ENCODE results near the gene PERM1. TPM values are rescaled to one million over a fixed set of nuclear protein-coding genes. Genes with fewer than 3 reads are reported as not detected.

PERM1 gene
- total and polyA plus RNA-seq, 2 donors (not counting 1 experiment from before 2014, with no cell fraction given) = 0.03 to 0.17 TPM

GRCh38 chr1:998995-999724, 17.3 kb upstream of the PERM1 start:
- peaks cover 17% of the 10 kb centered on the region for H3K27me3 ChIP-seq (ENCODE audit: control insufficient read depth, insufficient read depth, low read length)
- H3K4me3 ChIP-seq (replicated peaks in 1 of 4; ENCODE audit: control extremely low read depth in 1 of 4, insufficient read depth in 1 of 4, low read depth in 3 of 4, low read length in 4 of 4) = peak overlapping the region in 1 of 4 experiments; percentile 48
- H3K27ac ChIP-seq (ENCODE audit: insufficient read depth, low read length) = no peak overlapping the region
- no peaks in the 10 kb centered on the region for H3K79me2 ChIP-seq (ENCODE audit: control insufficient read depth, insufficient read depth, low read length)
- no peaks in the 10 kb centered on the region for H3K36me3 ChIP-seq (ENCODE audit: control insufficient read depth, insufficient read depth, low read length)
- no peaks in the 10 kb centered on the region for H4K20me1 ChIP-seq (ENCODE audit: control insufficient read depth, extremely low read depth, insufficient read depth, low read length)
- H3K4me2 ChIP-seq (ENCODE audit: extremely low read depth, insufficient read depth, low read length) = peak overlapping the region; percentile 40
- H3K4me1 ChIP-seq (ENCODE audit: control insufficient read depth, extremely low read depth, insufficient read depth, low read length) = peaks cover 2% of the 10 kb centered on the region
- peak overlapping the region; percentile 89 for H3K9ac ChIP-seq (ENCODE audit: insufficient read depth, low read length)
- TF ChIP-seq EZH2 (IDR thresholded peaks at IDR 0.05; ENCODE audit: low read length, missing control alignments) (peak; percentile 91), CTCF (conservative IDR thresholded peaks at IDR 0.05 in 1 of 2, IDR thresholded peaks at IDR 0.05 in 1 of 2; ENCODE audit: low read depth in 1 of 2, low read length in 2 of 2) (no peak)
- no peak overlapping the region for H2AFZ ChIP-seq (ENCODE audit: low read length)
- H3K9me3 ChIP-seq (ENCODE audit: control insufficient read depth, insufficient read depth, low read depth, low read length) = no peaks in the 10 kb centered on the region
- no peak for DNase-seq (ENCODE audit: low read depth in 2 of 2)

- Histone ChIP-seq H3K4me1 (ENCODE audit: control insufficient read depth, extremely low read depth, insufficient read depth, low read length) (peaks cover 2% of the 10 kb centered on the region), H3K79me2 (ENCODE audit: control insufficient read depth, insufficient read depth, low read length) (no peaks in the 10 kb centered on the region), H3K27ac (ENCODE audit: insufficient read depth, low read length) (no peak overlapping the region), H4K20me1 (ENCODE audit: control insufficient read depth, extremely low read depth, insufficient read depth, low read length) (no peaks in the 10 kb centered on the region), H3K36me3 (ENCODE audit: control insufficient read depth, insufficient read depth, low read length) (no peaks in the 10 kb centered on the region), H3K4me2 (ENCODE audit: extremely low read depth, insufficient read depth, low read length) (peak overlapping the region; percentile 32), H3K9ac (ENCODE audit: insufficient read depth, low read length) (peak overlapping the region; percentile 89), H3K27me3 (ENCODE audit: control insufficient read depth, insufficient read depth, low read length) (peaks cover 17% of the 10 kb centered on the region), H2AFZ (ENCODE audit: low read length) (no peak overlapping the region), H3K9me3 (ENCODE audit: control insufficient read depth, insufficient read depth, low read depth, low read length) (no peaks in the 10 kb centered on the region), H3K4me3 (replicated peaks in 1 of 4; ENCODE audit: control extremely low read depth in 1 of 4, insufficient read depth in 1 of 4, low read depth in 3 of 4, low read length in 4 of 4) (peak overlapping the region in 1 of 4 experiments; percentile 48)
- DNase-seq (ENCODE audit: low read depth in 2 of 2) = peak in 1 of 2 donors; percentile 57
- TF ChIP-seq CTCF (conservative IDR thresholded peaks at IDR 0.05 in 1 of 2, IDR thresholded peaks at IDR 0.05 in 1 of 2; ENCODE audit: low read depth in 1 of 2, low read length in 2 of 2) (no peak), EZH2 (IDR thresholded peaks at IDR 0.05; ENCODE audit: low read length, missing control alignments) (no peak)
These were observed 16.8 kb upstream of the PERM1 start for GRCh38 chr1:998745-998994.

DNA sequence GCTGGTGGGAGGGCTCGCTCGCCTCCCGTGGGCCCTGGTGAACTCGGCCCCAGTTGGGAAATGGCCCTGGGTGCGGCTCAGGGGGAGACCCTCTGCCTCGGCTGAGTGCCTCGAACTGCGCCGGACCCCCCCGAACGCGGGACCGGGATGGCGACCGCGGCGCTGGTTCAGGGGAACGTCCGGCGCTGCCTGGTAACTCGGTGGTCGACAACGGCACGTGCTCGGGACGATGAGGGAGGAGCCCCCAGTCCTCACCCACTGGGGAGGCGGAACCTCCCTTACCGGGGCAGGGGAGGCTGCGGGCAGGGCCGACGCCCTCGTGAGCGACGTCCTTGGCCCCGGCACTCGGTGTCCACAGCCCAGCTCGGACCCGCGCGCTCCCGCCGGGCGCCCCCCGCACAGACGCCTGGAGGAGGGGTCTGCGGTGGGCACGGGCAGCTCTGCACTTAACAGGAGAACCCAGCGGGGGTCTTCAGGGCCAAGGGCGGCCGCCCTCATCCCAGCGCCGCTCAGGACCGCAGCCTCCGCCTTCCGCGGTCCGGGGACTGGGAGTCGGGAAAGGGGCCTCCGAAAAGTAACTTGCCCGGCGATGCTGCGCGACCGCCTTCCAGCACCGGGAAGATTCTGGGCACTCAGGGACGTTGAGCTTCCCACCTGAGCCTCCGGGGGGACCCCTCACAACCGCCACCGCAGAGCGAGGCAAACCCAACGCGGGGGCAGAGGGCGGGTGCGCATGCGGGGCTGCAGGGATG, 16.3 kb upstream of the PERM1 start:
- Histone ChIP-seq H3K79me2 (ENCODE audit: control insufficient read depth, insufficient read depth, low read length) (no peaks in the 10 kb centered on the region), H3K4me2 (ENCODE audit: extremely low read depth, insufficient read depth, low read length) (no peak overlapping the region)

More for the DNA sequence above, 16.3 kb upstream of the PERM1 start:
- H3K9ac ChIP-seq (ENCODE audit: insufficient read depth, low read length) = no peak overlapping the region
- no peak overlapping the region for H3K27ac ChIP-seq (ENCODE audit: insufficient read depth, low read length)
- H3K27me3 ChIP-seq (ENCODE audit: control insufficient read depth, insufficient read depth, low read length) = peaks cover 17% of the 10 kb centered on the region
- no peaks in the 10 kb centered on the region for H3K36me3 ChIP-seq (ENCODE audit: control insufficient read depth, insufficient read depth, low read length)
- no peak for DNase-seq (ENCODE audit: low read depth in 2 of 2)
- H3K4me3 ChIP-seq (replicated peaks in 1 of 4; ENCODE audit: control extremely low read depth in 1 of 4, insufficient read depth in 1 of 4, low read depth in 3 of 4, low read length in 4 of 4) = no peak overlapping the region
- H4K20me1 ChIP-seq (ENCODE audit: control insufficient read depth, extremely low read depth, insufficient read depth, low read length) = no peaks in the 10 kb centered on the region
- no peaks in the 10 kb centered on the region for H3K9me3 ChIP-seq (ENCODE audit: control insufficient read depth, insufficient read depth, low read depth, low read length)
- no peak overlapping the region for H2AFZ ChIP-seq (ENCODE audit: low read length)
- H3K4me1 ChIP-seq (ENCODE audit: control insufficient read depth, extremely low read depth, insufficient read depth, low read length) = peaks cover 2% of the 10 kb centered on the region
- TF ChIP-seq CTCF (conservative IDR thresholded peaks at IDR 0.05 in 1 of 2, IDR thresholded peaks at IDR 0.05 in 1 of 2; ENCODE audit: low read depth in 1 of 2, low read length in 2 of 2) (no peak), EZH2 (IDR thresholded peaks at IDR 0.05; ENCODE audit: low read length, missing control alignments) (peak; percentile 85)
